T-helper 22 cell (primary cell): ENCODE data around the gene BDKRB1.
"Not testable (repeated sequence)": the region's sequence is repeated elsewhere in the genome, so short reads cannot be mapped to it uniquely, and the experiment has no call there.

Experiments used
- DNase-seq: peaks from one replicate; pipeline ENCODE4 v3.0.0-alpha.2; 2020; ENCODE audit warnings: low read depth

Gene BDKRB1

GRCh38 chr14:96235426-96235825, 20.6 kb upstream of the BDKRB1 start:
- no peak for DNase-seq

- no peak for DNase-seq
These were observed 18.4 kb upstream of the BDKRB1 start for GRCh38 chr14:96237641-96238040.

- DNase-seq: no peak
These were observed 17.2 kb upstream of the BDKRB1 start for GRCh38 chr14:96238676-96239265.

- DNase-seq: no peak
These were observed 16.3 kb upstream of the BDKRB1 start for GRCh38 chr14:96239711-96240141.

GRCh38 chr14:96240641-96241040, 15.4 kb upstream of the BDKRB1 start:
- DNase-seq: no peak

- no peak for DNase-seq
These were observed 13.9 kb upstream of the BDKRB1 start for GRCh38 chr14:96242126-96242525.

GRCh38 chr14:96243785-96244184, 12.2 kb upstream of the BDKRB1 start:
- DNase-seq: no peak

GRCh38 chr14:96245074-96245473, 10.9 kb upstream of the BDKRB1 start:
- DNase-seq: not testable (repeated sequence)

- no peak for DNase-seq
These were observed 10.1 kb upstream of the BDKRB1 start for GRCh38 chr14:96245710-96246538.

- DNase-seq: no peak
These were observed 9.5 kb upstream of the BDKRB1 start for GRCh38 chr14:96246539-96246847.

GRCh38 chr14:96247031-96247430, 9.0 kb upstream of the BDKRB1 start:
- DNase-seq: no peak

GRCh38 chr14:96249029-96249428, 7.0 kb upstream of the BDKRB1 start:
- no peak for DNase-seq

- no peak for DNase-seq
These were observed 5.5 kb upstream of the BDKRB1 start for GRCh38 chr14:96250485-96250884.

GRCh38 chr14:96251656-96252155, 4.3 kb upstream of the BDKRB1 start:
- no peak for DNase-seq

- DNase-seq: no peak
These were observed 3.5 kb upstream of the BDKRB1 start for GRCh38 chr14:96252323-96252998.

- no peak for DNase-seq
These were observed 2.9 kb upstream of the BDKRB1 start for GRCh38 chr14:96252999-96253539.

- DNase-seq: no peak
These were observed 1.3 kb upstream of the BDKRB1 start for GRCh38 chr14:96254687-96255086.

- no peak for DNase-seq
These were observed 397 bp downstream of the BDKRB1 start for GRCh38 chr14:96256407-96256806.

- no peak for DNase-seq
These were observed 1.0 kb downstream of the BDKRB1 start for GRCh38 chr14:96257056-96257455.

GRCh38 chr14:96257900-96258299, 1.9 kb downstream of the BDKRB1 start:
- no peak for DNase-seq

GRCh38 chr14:96260341-96260821, 4.4 kb downstream of the BDKRB1 start:
- DNase-seq: no peak

GRCh38 chr14:96261053-96261452, 5.0 kb downstream of the BDKRB1 start:
- no peak for DNase-seq
